NCI-H524 (cell line): ENCODE data around the gene ANO7.

Experiments
- DNase-seq, 2 experiments: peaks; one replicate each; lab custom pipeline; 2025; lab: John Stamatoyannopoulos, UW

The ANO7 gene

GRCh38 chr2:241157841-241158545, 30.5 kb upstream of the ANO7 start:
- no peak for DNase-seq

- no peak for DNase-seq
Measured at GRCh38 chr2:241158546-241158900, 30.0 kb upstream of the ANO7 start.

GRCh38 chr2:241159116-241159515, 29.4 kb upstream of the ANO7 start:
- no peak for DNase-seq

GRCh38 chr2:241160318-241160717, 28.2 kb upstream of the ANO7 start:
- DNase-seq, result no peak

GRCh38 chr2:241161646-241162281, 26.7 kb upstream of the ANO7 start:
- DNase-seq, result no peak

- DNase-seq, result no peak
Measured at GRCh38 chr2:241163601-241164118, 24.8 kb upstream of the ANO7 start.

GRCh38 chr2:241168366-241168765, 20.1 kb upstream of the ANO7 start:
- DNase-seq, result no peak

- DNase-seq, result no peak
Measured at GRCh38 chr2:241173557-241173956, 14.9 kb upstream of the ANO7 start.

- peak in 1 of 2 experiments; percentile 34 for DNase-seq
Measured at GRCh38 chr2:241177526-241178334, 10.7 kb upstream of the ANO7 start.

GRCh38 chr2:241178961-241179360, 9.5 kb upstream of the ANO7 start:
- no peak for DNase-seq

GRCh38 chr2:241179899-241180298, 8.6 kb upstream of the ANO7 start:
- no peak for DNase-seq

- no peak for DNase-seq
Measured at GRCh38 chr2:241180495-241180894, 8.0 kb upstream of the ANO7 start.

- DNase-seq, result no peak
Measured at GRCh38 chr2:241182126-241182525, 6.4 kb upstream of the ANO7 start.

GRCh38 chr2:241182531-241183133, 5.8 kb upstream of the ANO7 start:
- DNase-seq, result no peak

- DNase-seq, result no peak
Measured at GRCh38 chr2:241183221-241183620, 5.3 kb upstream of the ANO7 start.

- DNase-seq, result no peak
Measured at GRCh38 chr2:241184901-241185300, 3.6 kb upstream of the ANO7 start.

GRCh38 chr2:241185961-241186360, 2.5 kb upstream of the ANO7 start:
- DNase-seq, result no peak

- DNase-seq, result no peak
Measured at GRCh38 chr2:241187101-241187917, 1.2 kb upstream of the ANO7 start.

GRCh38 chr2:241187918-241188234, 601 bp upstream of the ANO7 start:
- no peak for DNase-seq

GRCh38 chr2:241189093-241189855, 797 bp downstream of the ANO7 start:
- DNase-seq, result no peak

- DNase-seq, result no peak
Measured at GRCh38 chr2:241189856-241190201, 1.4 kb downstream of the ANO7 start.
